Dendritic cell treated with granulocyte-macrophage colony-stimulating factor and Interleukin-4, amounts not matched to agents 40 ng/mL and 50 ng/mL, for 4 days (primary cell): ENCODE measurements around the gene SFRP4.
A peak's percentile ranks its signal among the peaks of the same experiment; 100 is the strongest.

ENCODE experiments used
- H3K27ac Mint-ChIP-seq: one replicate; pipeline ENCODE4 v1.8.0; 2022; ENCODE audit warnings: mild to moderate bottlenecking, mixed read lengths
- H3K27me3 Mint-ChIP-seq: one replicate; pipeline ENCODE4 v1.8.0; 2022; ENCODE audit warnings: mild to moderate bottlenecking, mixed read lengths
- H3K36me3 Mint-ChIP-seq: one replicate; pipeline ENCODE4 v1.8.0; 2022; ENCODE audit warnings: low read depth, mixed read lengths
- H3K4me1 Mint-ChIP-seq: one replicate; pipeline ENCODE4 v1.8.0; 2022; ENCODE audit warnings: low read depth, mixed read lengths
- H3K4me3 Mint-ChIP-seq: one replicate; pipeline ENCODE4 v1.8.0; 2022; ENCODE audit warnings: mild to moderate bottlenecking, moderate library complexity, mixed read lengths
- H3K9me3 Mint-ChIP-seq: one replicate; pipeline ENCODE4 v1.8.0; 2022; ENCODE audit warnings: mixed read lengths
- intact Hi-C: fragments of 100-400 bp; cut with micrococcal nuclease; formaldehyde crosslinking; loops from one replicate; pipeline ENCODE4 v1.15.0; 2022

SFRP4 gene

GRCh38 chr7:37942934-37943610 lies 26.5 kb upstream of the SFRP4 start:
- no peaks in the 10 kb centered on the region for H3K27me3 Mint-ChIP-seq
- H3K27ac Mint-ChIP-seq: no peak overlapping the region
- H3K4me3 Mint-ChIP-seq: no peak overlapping the region
- intact Hi-C loops: no loop called here
- H3K4me1 Mint-ChIP-seq: no peaks in the 10 kb centered on the region
- no peaks in the 10 kb centered on the region for H3K36me3 Mint-ChIP-seq
- no peaks in the 10 kb centered on the region for H3K9me3 Mint-ChIP-seq

GRCh38 chr7:37933018-37933566 lies 16.5 kb upstream of the SFRP4 start:
- no peak overlapping the region for H3K27ac Mint-ChIP-seq
- no peaks in the 10 kb centered on the region for H3K36me3 Mint-ChIP-seq
- no peaks in the 10 kb centered on the region for H3K27me3 Mint-ChIP-seq
- no peak overlapping the region for H3K4me3 Mint-ChIP-seq
- intact Hi-C loops: no loop called here
- H3K9me3 Mint-ChIP-seq: peaks cover 11% of the 10 kb centered on the region
- H3K4me1 Mint-ChIP-seq: peaks cover 5% of the 10 kb centered on the region

GRCh38 chr7:37932543-37932942 lies 15.9 kb upstream of the SFRP4 start:
- intact Hi-C loops: no loop called here
- Mint-ChIP-seq H3K27ac (no peak overlapping the region), H3K9me3 (peaks cover 11% of the 10 kb centered on the region), H3K27me3 (no peaks in the 10 kb centered on the region), H3K4me3 (no peak overlapping the region), H3K36me3 (no peaks in the 10 kb centered on the region), H3K4me1 (peaks cover 5% of the 10 kb centered on the region)

- Mint-ChIP-seq H3K27me3 (no peaks in the 10 kb centered on the region), H3K36me3 (no peaks in the 10 kb centered on the region), H3K9me3 (peaks cover under 1% of the 10 kb centered on the region), H3K4me1 (peaks cover 5% of the 10 kb centered on the region), H3K27ac (no peak overlapping the region), H3K4me3 (no peak overlapping the region)
- intact Hi-C loops: no loop called here
These were observed 13.8 kb upstream of the SFRP4 start for GRCh38 chr7:37930226-37930948.

GRCh38 chr7:37928878-37929277 lies 12.3 kb upstream of the SFRP4 start:
- H3K4me3 Mint-ChIP-seq: no peak overlapping the region
- intact Hi-C loops: no loop called here
- H3K9me3 Mint-ChIP-seq: peaks cover 8% of the 10 kb centered on the region
- peaks cover 5% of the 10 kb centered on the region for H3K4me1 Mint-ChIP-seq
- H3K27ac Mint-ChIP-seq: no peak overlapping the region
- H3K27me3 Mint-ChIP-seq: no peaks in the 10 kb centered on the region
- H3K36me3 Mint-ChIP-seq: no peaks in the 10 kb centered on the region

- Mint-ChIP-seq H3K27ac (no peak overlapping the region), H3K4me1 (peaks cover 5% of the 10 kb centered on the region), H3K36me3 (no peaks in the 10 kb centered on the region), H3K27me3 (no peaks in the 10 kb centered on the region), H3K9me3 (peaks cover 8% of the 10 kb centered on the region), H3K4me3 (no peak overlapping the region)
- intact Hi-C loops: no loop called here
These were observed 11.3 kb upstream of the SFRP4 start for GRCh38 chr7:37927773-37928444.

GRCh38 chr7:37925620-37926019 lies 9.0 kb upstream of the SFRP4 start:
- Mint-ChIP-seq H3K36me3 (no peaks in the 10 kb centered on the region), H3K27ac (no peak overlapping the region), H3K4me3 (no peak overlapping the region), H3K9me3 (peaks cover 8% of the 10 kb centered on the region), H3K4me1 (peaks cover 9% of the 10 kb centered on the region), H3K27me3 (peaks cover 8% of the 10 kb centered on the region)
- intact Hi-C loops: no loop called here

GRCh38 chr7:37924491-37925041 lies 7.9 kb upstream of the SFRP4 start:
- intact Hi-C loops: no loop called here
- Mint-ChIP-seq H3K9me3 (peaks cover 8% of the 10 kb centered on the region), H3K4me3 (no peak overlapping the region), H3K4me1 (peaks cover 17% of the 10 kb centered on the region), H3K27me3 (peaks cover 18% of the 10 kb centered on the region), H3K36me3 (no peaks in the 10 kb centered on the region), H3K27ac (no peak overlapping the region)

- H3K9me3 Mint-ChIP-seq: peaks cover 8% of the 10 kb centered on the region
- peaks cover 17% of the 10 kb centered on the region for H3K4me1 Mint-ChIP-seq
- peaks cover 23% of the 10 kb centered on the region for H3K27me3 Mint-ChIP-seq
- no peaks in the 10 kb centered on the region for H3K36me3 Mint-ChIP-seq
- H3K27ac Mint-ChIP-seq: no peak overlapping the region
- no peak overlapping the region for H3K4me3 Mint-ChIP-seq
- intact Hi-C loops: no loop called here
These were observed 7.4 kb upstream of the SFRP4 start for GRCh38 chr7:37923996-37924395.

- intact Hi-C loops: no loop called here
- no peak overlapping the region for H3K27ac Mint-ChIP-seq
- H3K27me3 Mint-ChIP-seq: peaks cover 45% of the 10 kb centered on the region
- H3K9me3 Mint-ChIP-seq: peaks cover 8% of the 10 kb centered on the region
- H3K4me1 Mint-ChIP-seq: peaks cover 25% of the 10 kb centered on the region
- no peak overlapping the region for H3K4me3 Mint-ChIP-seq
- H3K36me3 Mint-ChIP-seq: no peaks in the 10 kb centered on the region
These were observed 5.3 kb upstream of the SFRP4 start for GRCh38 chr7:37921876-37922275.

GRCh38 chr7:37920849-37921805 lies 4.5 kb upstream of the SFRP4 start:
- Mint-ChIP-seq H3K27me3 (peaks cover 52% of the 10 kb centered on the region), H3K27ac (peak overlapping the region; percentile 78), H3K9me3 (peaks cover 8% of the 10 kb centered on the region), H3K4me1 (peaks cover 31% of the 10 kb centered on the region), H3K36me3 (no peaks in the 10 kb centered on the region), H3K4me3 (peak overlapping the region; percentile 82)
- intact Hi-C loops: no loop called here

GRCh38 chr7:37920305-37920848 lies 3.8 kb upstream of the SFRP4 start, which contains the start of gene EPDR1:
Gene EPDR1, plus strand, starts transcription at chr7:37920640. Its CDS starts 300 bp downstream, at chr7:37920940.
- Mint-ChIP-seq H3K27me3 (peaks cover 57% of the 10 kb centered on the region), H3K36me3 (no peaks in the 10 kb centered on the region), H3K4me3 (peak within 1 kb of the TSS; percentile 82), H3K27ac (peak within 1 kb of the TSS; percentile 78), H3K4me1 (peaks cover 37% of the 10 kb centered on the region), H3K9me3 (peaks cover 7% of the 10 kb centered on the region)
- intact Hi-C loops: no loop called here

GRCh38 chr7:37918526-37918925 lies 1.9 kb upstream of the SFRP4 start:
- H3K27me3 Mint-ChIP-seq: peaks cover 62% of the 10 kb centered on the region
- intact Hi-C loops: loop anchor here (5.0 to 10.0 kb wide), 4 partner anchors 69 to 416 kb away; no protein-coding TSS in a partner anchor
- H3K4me1 Mint-ChIP-seq: peaks cover 49% of the 10 kb centered on the region
- H3K27ac Mint-ChIP-seq: no peak overlapping the region
- H3K4me3 Mint-ChIP-seq: no peak overlapping the region
- no peaks in the 10 kb centered on the region for H3K9me3 Mint-ChIP-seq
- H3K36me3 Mint-ChIP-seq: no peaks in the 10 kb centered on the region
